ENCODE results near the gene INMT. TPM values are rescaled to one million over a fixed set of nuclear protein-coding genes. Genes with fewer than 3 reads are reported as not detected.

Gene INMT
- total and polyA plus RNA-seq, 2 of the 13 experiments (the other 11 are each of a cell fraction or from before 2014, with no cell fraction given) = not detected

DNA sequence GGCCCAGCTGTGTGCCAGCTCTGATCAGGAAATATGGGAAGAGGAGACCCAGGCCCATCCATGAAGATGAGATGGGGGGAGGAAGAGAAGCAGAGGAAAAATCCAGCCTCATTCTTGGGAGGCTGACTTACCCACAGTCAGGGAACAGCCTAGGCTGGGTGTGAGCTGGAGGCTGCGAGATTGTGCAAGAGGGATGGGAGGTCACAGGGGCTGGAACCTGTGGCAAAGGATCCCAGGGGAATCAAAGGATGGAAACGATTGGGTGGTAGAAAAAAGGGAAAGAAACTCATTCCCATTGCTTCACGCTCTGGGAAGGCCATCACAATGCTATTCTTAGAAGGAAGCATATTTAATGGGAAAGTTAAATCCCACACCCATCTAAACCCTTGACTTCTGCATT lies 43.0 kb upstream of the INMT start:
- Histone ChIP-seq H3K36me3 (replicated peaks in 1 of 2; ENCODE audit: control insufficient read depth in 1 of 2, insufficient read depth in 2 of 2, low read length in 2 of 2) (no peaks in the 10 kb centered on the region), H3K9me3 (ENCODE audit: low read length) (no peaks in the 10 kb centered on the region), H3K27ac (ENCODE audit: extremely low read length, insufficient read depth, low read length) (no peak overlapping the region), H3K27me3 (ENCODE audit: control insufficient read depth in 1 of 2, insufficient read depth in 2 of 2, low read length in 2 of 2) (peaks cover 4 to 8% of the 10 kb centered on the region in 2 experiments; a peak in 3 of 5 replicates), H2AFZ (ENCODE audit: low read length) (no peak overlapping the region), H3K79me2 (ENCODE audit: insufficient read depth, low read length) (no peaks in the 10 kb centered on the region), H3K4me3 (replicated peaks in 1 of 3; ENCODE audit: insufficient read depth in 1 of 3, low read depth in 2 of 3, low read length in 3 of 3) (no peak overlapping the region), H3K9ac (ENCODE audit: insufficient read depth, low read depth, low read length) (no peak overlapping the region), H3K4me2 (ENCODE audit: low read depth, low read length) (no peak overlapping the region), H3K4me1 (ENCODE audit: insufficient read depth, low read length) (0 out of 2 replicates have a peak, but pooled peaks cover 7% of the 10 kb centered on the region), H4K20me1 (ENCODE audit: insufficient read depth, low read length) (no peaks in the 10 kb centered on the region)
- POLR2A ChIA-PET = no interaction called here
- in situ Hi-C loops (cut with HindIII; ENCODE audit: extremely low pct_ligation_motif_present, low pct_unique_long_range_greater_than_20kb) (no loop called here), intact Hi-C loops (cut with micrococcal nuclease; ENCODE audit: unreplicated experiment) (no loop called here)
- DNase-seq (ENCODE audit: low spot score) (no peak), FAIRE-seq (no peak), ATAC-seq (no peak)
- no TSS peak for BruUV-seq (replicated peaks)
- CTCF ChIA-PET (ENCODE audit: low intra/inter-chr PET ratio, low total read pairs) = no interaction called here
- 13% methylated on average over 3 of the region's 3 CpGs for WGBS (ENCODE audit: low lambda C conversion rate)
- TF ChIP-seq CEBPB (IDR thresholded peaks at IDR 0.05; ENCODE audit: borderline replicate concordance, low read depth, low read length) = peak; percentile 49
- TF ChIP-seq, protein P1, sequence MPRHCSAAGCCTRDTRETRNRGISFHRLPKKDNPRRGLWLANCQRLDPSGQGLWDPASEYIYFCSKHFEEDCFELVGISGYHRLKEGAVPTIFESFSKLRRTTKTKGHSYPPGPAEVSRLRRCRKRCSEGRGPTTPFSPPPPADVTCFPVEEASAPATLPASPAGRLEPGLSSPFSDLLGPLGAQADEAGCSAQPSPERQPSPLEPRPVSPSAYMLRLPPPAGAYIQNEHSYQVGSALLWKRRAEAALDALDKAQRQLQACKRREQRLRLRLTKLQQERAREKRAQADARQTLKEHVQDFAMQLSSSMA (CRISPR knock-in tag; IDR thresholded peaks at IDR 0.05) = no peak

DNA sequence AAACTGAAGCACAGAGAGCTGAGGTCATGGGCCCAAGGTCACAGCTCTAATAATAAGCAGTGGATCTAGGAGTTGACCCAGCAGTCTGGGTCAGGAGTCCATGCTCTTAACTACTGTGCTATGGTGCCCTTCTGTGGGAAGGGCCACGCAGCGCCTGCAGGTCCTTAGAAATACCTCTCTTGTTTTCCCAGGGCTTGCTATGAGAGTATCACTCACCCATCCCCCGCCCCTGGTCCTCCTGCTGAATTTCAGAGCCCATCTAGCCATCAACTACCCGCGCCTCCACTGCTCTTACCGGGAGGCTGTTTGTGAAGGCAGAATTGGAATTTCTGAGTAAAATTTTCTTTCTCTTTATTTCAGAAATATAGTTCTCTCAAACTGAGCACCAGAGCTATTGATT lies 42.4 kb upstream of the INMT start:
- Histone ChIP-seq H3K4me1 (ENCODE audit: insufficient read depth, low read length) (0 out of 2 replicates have a peak, but pooled peaks cover 7% of the 10 kb centered on the region), H3K27ac (ENCODE audit: extremely low read length, insufficient read depth, low read length) (no peak overlapping the region), H2AFZ (ENCODE audit: low read length) (no peak overlapping the region), H3K36me3 (replicated peaks in 1 of 2; ENCODE audit: control insufficient read depth in 1 of 2, insufficient read depth in 2 of 2, low read length in 2 of 2) (no peaks in the 10 kb centered on the region), H3K9ac (ENCODE audit: insufficient read depth, low read depth, low read length) (no peak overlapping the region), H3K9me3 (ENCODE audit: low read length) (no peaks in the 10 kb centered on the region), H4K20me1 (ENCODE audit: insufficient read depth, low read length) (no peaks in the 10 kb centered on the region), H3K79me2 (ENCODE audit: insufficient read depth, low read length) (no peaks in the 10 kb centered on the region), H3K4me2 (ENCODE audit: low read depth, low read length) (no peak overlapping the region), H3K4me3 (replicated peaks in 1 of 3; ENCODE audit: insufficient read depth in 1 of 3, low read depth in 2 of 3, low read length in 3 of 3) (no peak overlapping the region), H3K27me3 (ENCODE audit: control insufficient read depth in 1 of 2, insufficient read depth in 2 of 2, low read length in 2 of 2) (peaks cover 4 to 8% of the 10 kb centered on the region in 2 experiments; a peak in 3 of 5 replicates)
- no peak for TF ChIP-seq CENPT (CRISPR knock-in tag; IDR thresholded peaks at IDR 0.05; ENCODE audit: low read depth)
- ATAC-seq (no peak), DNase-seq (ENCODE audit: low spot score) (no peak), FAIRE-seq (no peak)
- CTCF ChIA-PET (ENCODE audit: low intra/inter-chr PET ratio, low total read pairs) = no interaction called here
- POLR2A ChIA-PET = no interaction called here
- WGBS (ENCODE audit: low lambda C conversion rate) = 22% methylated on average over 6 of the region's 6 CpGs
- intact Hi-C loops (cut with micrococcal nuclease; ENCODE audit: unreplicated experiment) (no loop called here), in situ Hi-C loops (cut with HindIII; ENCODE audit: extremely low pct_ligation_motif_present, low pct_unique_long_range_greater_than_20kb) (no loop called here)
- no TSS peak for BruUV-seq (replicated peaks)
